Testis (tissue), 2 donors: Measurements from ENCODE around the gene SERHL2.

Experiments
- CTCF ChIP-seq, 3 experiments: fragments of 450-650 bp in 2 of 3; fragments of 200-600 bp in 1 of 3; sonication (generic) in 1 of 3; IDR thresholded peaks; one replicate each; pipeline ENCODE4 v1.5.1; 2016 to 2019; ENCODE audit warnings: antibody characterized with exemption in 3 of 3, mild to moderate bottlenecking in 2 of 3, moderate library complexity in 1 of 3
- POLR2A ChIP-seq: fragments of 450-650 bp; IDR thresholded peaks from one replicate; pipeline ENCODE4 v1.6.1; 2017; ENCODE audit warnings: antibody characterized with exemption, mild to moderate bottlenecking, moderate library complexity

GRCh38 chr22:42615092-42615859 lies 61.5 kb downstream of the SERHL2 start:
- TF ChIP-seq CTCF (IDR thresholded peaks at IDR 0.05) = no peak
- TF ChIP-seq POLR2A = no peak
